ENCODE data around the gene MMAA. TPM values are rescaled to one million over a fixed set of nuclear protein-coding genes. Genes with fewer than 3 reads are reported as not detected.
A peak's percentile ranks its signal among the peaks of the same experiment; 100 is the strongest.
"Not testable (repeated sequence)": the region's sequence is repeated elsewhere in the genome, so short reads cannot be mapped to it uniquely, and the experiment has no call there.

Gene MMAA
- total RNA-seq (2014; rRNA removed; shearing (Covaris generic)), result 3.0 and 13.9 TPM in 2 replicates

GRCh38 chr4:145618932-145619638 is at the start of gene MMAA:
Gene MMAA (plus strand): TSS chr4:145619385. CDS start chr4:145639140, 19,755 bp downstream.
- Histone ChIP-seq H3K4me1 (replicated peaks) (peaks cover 21% of the 10 kb centered on the region), H3K9me3 (replicated peaks) (no peaks in the 10 kb centered on the region), H3K27ac (peak within 1 kb of the TSS; percentile 89), H3K4me3 (peak within 1 kb of the TSS; percentile 69), H3K27me3 (replicated peaks) (no peaks in the 10 kb centered on the region), H3K36me3 (no peaks in the 10 kb centered on the region; the same call in 1 of the 2 replicates)
- peak; percentile 92 to 97 for DNase-seq (ENCODE audit: low read depth in 1 of 2, low spot score in 2 of 2)

GRCh38 chr4:145574546-145574945 is 44.6 kb upstream of the MMAA start:
- H3K9me3 ChIP-seq (replicated peaks); H3K27me3 ChIP-seq (replicated peaks); H3K36me3 ChIP-seq; H3K27ac ChIP-seq; DNase-seq (ENCODE audit: low read depth in 1 of 2, low spot score in 2 of 2); H3K4me3 ChIP-seq; H3K4me1 ChIP-seq (replicated peaks): not testable (repeated sequence)

GRCh38 chr4:145580906-145581305 is 38.3 kb upstream of the MMAA start:
- Histone ChIP-seq H3K9me3 (replicated peaks) (no peaks in the 10 kb centered on the region), H3K4me1 (replicated peaks) (no peaks in the 10 kb centered on the region), H3K4me3 (no peak overlapping the region), H3K27me3 (replicated peaks) (no peaks in the 10 kb centered on the region), H3K27ac (no peak overlapping the region), H3K36me3 (no peaks in the 10 kb centered on the region)
- no peak for DNase-seq (ENCODE audit: low read depth in 1 of 2, low spot score in 2 of 2)

DNA sequence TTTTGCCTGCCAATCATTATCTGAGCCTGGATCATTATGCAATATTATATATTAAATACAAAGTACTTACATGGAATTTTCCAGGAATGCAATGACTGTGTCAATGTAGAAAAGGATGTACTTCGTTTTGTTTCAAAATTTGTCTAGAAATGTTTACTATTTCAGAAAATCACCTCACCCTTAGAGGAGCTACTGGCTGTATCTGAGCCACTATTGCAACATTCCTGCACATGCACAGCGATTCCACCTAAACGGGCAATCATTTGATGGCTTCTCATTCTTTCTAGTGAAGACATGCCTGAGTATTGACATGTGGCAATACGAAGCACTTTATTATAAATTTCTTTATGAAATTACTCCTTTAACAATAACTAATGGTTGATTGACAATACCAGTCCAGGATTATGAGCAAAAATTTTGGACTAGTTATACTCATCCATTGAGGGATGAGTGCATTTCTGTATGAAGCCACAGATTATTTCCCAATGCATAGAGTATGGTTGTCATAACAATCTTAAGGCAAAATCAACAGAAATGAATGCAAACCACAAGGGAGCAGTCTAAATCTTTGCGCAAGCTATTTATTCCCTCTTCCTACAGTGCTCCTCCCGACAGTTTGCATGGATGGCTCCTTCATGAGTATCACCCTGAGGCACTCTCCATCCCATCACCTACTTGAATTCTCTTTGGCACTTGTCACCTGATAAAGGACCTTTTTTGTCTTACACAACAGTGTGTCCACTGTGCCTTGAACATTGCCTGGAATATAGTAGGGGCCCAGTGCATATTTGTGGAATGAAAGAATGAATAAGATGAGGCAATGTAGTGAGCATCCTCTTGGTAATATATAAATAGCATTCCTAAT is 35.8 kb upstream of the MMAA start:
- DNase-seq (ENCODE audit: low read depth in 1 of 2, low spot score in 2 of 2), result no peak
- Histone ChIP-seq H3K4me1 (replicated peaks) (no peaks in the 10 kb centered on the region), H3K36me3 (no peaks in the 10 kb centered on the region), H3K27ac (no peak overlapping the region), H3K4me3 (no peak overlapping the region), H3K27me3 (replicated peaks) (no peaks in the 10 kb centered on the region), H3K9me3 (replicated peaks) (no peaks in the 10 kb centered on the region)

- H3K27me3 ChIP-seq (replicated peaks), result no peaks in the 10 kb centered on the region
- no peaks in the 10 kb centered on the region for H3K9me3 ChIP-seq (replicated peaks)
- no peaks in the 10 kb centered on the region for H3K36me3 ChIP-seq
- no peak for DNase-seq (ENCODE audit: low read depth in 1 of 2, low spot score in 2 of 2)
- H3K4me3 ChIP-seq, result no peak overlapping the region
- no peak overlapping the region for H3K27ac ChIP-seq
- H3K4me1 ChIP-seq (replicated peaks), result no peaks in the 10 kb centered on the region
Observed at GRCh38 chr4:145587088-145587754, 32.0 kb upstream of the MMAA start.

- H3K4me1 ChIP-seq (replicated peaks); H3K27ac ChIP-seq; DNase-seq (ENCODE audit: low read depth in 1 of 2, low spot score in 2 of 2); H3K4me3 ChIP-seq; H3K27me3 ChIP-seq (replicated peaks); H3K36me3 ChIP-seq; H3K9me3 ChIP-seq (replicated peaks): not testable (repeated sequence)
Observed at GRCh38 chr4:145589381-145589780, 29.8 kb upstream of the MMAA start.

GRCh38 chr4:145589916-145590702 is 29.1 kb upstream of the MMAA start:
- Histone ChIP-seq H3K4me1 (replicated peaks) (no peaks in the 10 kb centered on the region), H3K4me3 (no peak overlapping the region), H3K27ac (no peak overlapping the region), H3K36me3 (no peaks in the 10 kb centered on the region), H3K27me3 (replicated peaks) (no peaks in the 10 kb centered on the region), H3K9me3 (replicated peaks) (no peaks in the 10 kb centered on the region)
- DNase-seq (ENCODE audit: low read depth in 1 of 2, low spot score in 2 of 2), result no peak

DNA sequence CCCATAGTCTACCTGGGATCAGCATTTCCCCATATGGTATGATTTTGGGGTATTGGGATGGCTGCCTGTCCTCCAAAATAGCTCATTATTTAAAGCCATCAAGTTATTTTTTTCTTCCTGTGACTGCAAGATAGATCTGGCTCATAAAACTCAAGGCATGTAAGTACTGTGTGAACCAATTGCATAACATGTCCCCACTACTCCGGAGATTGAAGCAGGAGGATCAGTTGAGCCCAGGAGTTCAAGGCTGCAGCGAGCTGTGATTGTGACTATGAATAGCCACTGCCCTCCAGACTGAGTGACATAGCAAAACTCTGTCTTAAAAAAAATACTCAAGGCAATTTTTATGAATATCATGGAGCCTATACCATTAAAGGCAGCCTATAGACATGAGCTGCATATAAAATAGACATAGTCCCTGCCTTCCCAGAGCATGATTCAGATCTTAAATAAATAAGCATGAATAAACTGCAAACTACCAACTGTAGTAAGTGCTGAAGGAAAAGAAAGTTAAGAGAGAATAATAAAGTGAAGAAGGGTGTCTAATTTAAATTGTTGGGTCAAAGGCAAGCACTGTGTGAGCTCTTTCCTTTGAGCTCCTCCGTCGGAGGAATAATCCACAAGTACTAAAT is 16.9 kb upstream of the MMAA start:
- no peaks in the 10 kb centered on the region for H3K36me3 ChIP-seq
- H3K9me3 ChIP-seq (replicated peaks), result no peaks in the 10 kb centered on the region
- DNase-seq (ENCODE audit: low read depth in 1 of 2, low spot score in 2 of 2), result no peak
- no peak overlapping the region for H3K27ac ChIP-seq
- H3K27me3 ChIP-seq (replicated peaks), result no peaks in the 10 kb centered on the region
- H3K4me3 ChIP-seq, result no peak overlapping the region
- H3K4me1 ChIP-seq (replicated peaks), result no peaks in the 10 kb centered on the region

DNA sequence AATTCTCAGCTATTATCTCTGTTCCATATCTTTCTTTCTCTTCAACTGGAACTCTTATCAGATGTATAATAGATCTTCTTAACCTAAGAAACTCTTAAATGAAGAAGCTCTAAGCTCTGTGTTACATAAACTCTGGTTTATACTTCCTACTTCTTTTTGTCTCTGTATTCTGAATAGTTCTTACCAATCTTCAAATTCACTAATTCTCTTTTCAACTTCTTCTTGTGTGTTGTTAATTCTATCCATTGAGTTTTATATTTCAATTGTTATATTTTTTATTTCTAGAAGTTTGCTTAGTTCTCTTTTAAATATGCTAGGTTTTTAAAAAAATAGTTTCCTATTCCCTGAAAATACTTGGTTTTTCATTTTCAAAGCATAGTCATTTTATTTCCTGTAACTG is 13.2 kb upstream of the MMAA start:
- DNase-seq (ENCODE audit: low read depth in 1 of 2, low spot score in 2 of 2), result no peak
- Histone ChIP-seq H3K4me1 (replicated peaks) (no peaks in the 10 kb centered on the region), H3K9me3 (replicated peaks) (no peaks in the 10 kb centered on the region), H3K4me3 (no peak overlapping the region), H3K36me3 (no peaks in the 10 kb centered on the region), H3K27ac (no peak overlapping the region), H3K27me3 (replicated peaks) (0 out of 2 replicates have a peak, but pooled peaks cover 3% of the 10 kb centered on the region)

DNA sequence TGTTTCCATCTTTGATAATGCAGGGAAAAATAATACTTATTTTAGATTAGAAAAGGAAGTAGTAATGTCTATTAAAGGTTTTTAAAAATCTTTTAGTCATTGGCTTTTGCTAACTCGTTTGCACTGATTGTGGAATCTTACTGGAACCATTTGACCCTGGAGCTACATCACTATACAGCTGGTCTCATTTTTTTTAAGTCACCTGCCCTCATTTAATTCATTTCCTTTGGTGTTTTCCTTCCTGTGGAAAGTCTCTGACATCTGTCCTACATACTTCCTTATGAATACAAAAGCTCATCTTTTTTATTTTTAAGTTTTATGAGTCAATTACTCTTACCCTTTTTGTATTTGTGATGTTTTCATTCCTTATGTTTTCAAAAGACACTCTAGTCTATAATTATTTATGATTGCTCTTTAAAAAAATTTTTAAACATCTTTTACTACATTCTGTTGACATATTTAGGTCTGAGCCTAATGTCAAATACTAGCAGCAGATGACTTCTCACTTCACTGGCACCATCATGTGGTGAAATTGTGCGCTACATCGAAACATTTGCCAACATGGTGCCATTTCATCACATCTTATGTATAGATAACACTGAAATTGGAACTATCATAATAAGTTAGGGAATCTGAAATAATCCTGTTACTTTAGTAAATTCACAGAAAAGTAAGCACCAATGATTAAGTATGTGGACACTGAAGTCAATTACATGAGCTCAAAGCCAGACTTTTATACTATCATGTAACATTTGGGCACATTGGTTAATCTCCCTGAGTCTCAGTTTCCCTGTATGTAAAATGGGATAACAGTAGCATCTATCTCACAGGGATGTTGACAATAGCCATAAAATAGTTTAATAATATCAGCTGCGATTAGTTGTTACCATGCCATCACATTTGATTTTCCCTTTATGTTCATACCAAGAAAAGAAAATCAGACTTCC is 9.4 kb upstream of the MMAA start:
- H3K36me3 ChIP-seq, result no peaks in the 10 kb centered on the region
- 0 out of 2 replicates have a peak, but pooled peaks cover 3% of the 10 kb centered on the region for H3K27me3 ChIP-seq (replicated peaks)
- no peak overlapping the region for H3K4me3 ChIP-seq
- H3K4me1 ChIP-seq (replicated peaks), result no peaks in the 10 kb centered on the region
- no peaks in the 10 kb centered on the region for H3K9me3 ChIP-seq (replicated peaks)
- peak in 1 of 2 experiments; percentile 45 for DNase-seq (ENCODE audit: low read depth in 1 of 2, low spot score in 2 of 2)
- no peak overlapping the region for H3K27ac ChIP-seq

DNA sequence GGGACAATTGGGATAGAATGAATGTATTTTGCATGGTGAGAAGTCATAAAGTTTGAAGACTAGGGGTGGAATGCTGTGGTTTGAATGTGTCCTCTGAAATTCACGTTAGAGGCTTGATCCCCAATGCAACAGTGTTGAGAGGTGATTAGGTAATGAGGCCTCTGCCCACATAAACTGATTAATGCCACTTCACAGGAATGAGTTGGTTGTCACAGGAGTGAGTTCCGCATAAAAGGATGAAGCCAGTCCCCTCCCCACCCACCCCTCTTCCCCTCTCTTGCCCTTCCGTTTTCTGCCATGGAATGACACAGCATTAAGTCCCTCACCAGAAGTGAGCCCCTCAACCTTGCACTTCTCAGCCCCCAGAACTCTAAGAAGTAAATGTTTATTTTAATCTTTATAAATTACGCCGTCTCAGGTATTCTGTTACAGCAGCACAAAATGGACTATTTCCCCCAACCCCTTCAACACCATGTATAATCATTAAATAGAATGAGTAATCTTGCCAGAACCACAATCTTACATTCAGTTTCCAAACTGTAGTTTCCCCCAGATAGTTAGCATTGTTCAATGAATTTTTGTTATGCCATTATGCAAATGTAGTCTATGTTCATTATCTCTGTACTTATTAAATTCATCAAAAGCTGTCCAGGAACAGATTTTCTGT is 5.5 kb upstream of the MMAA start:
- DNase-seq (ENCODE audit: low read depth in 1 of 2, low spot score in 2 of 2), result no peak
- Histone ChIP-seq H3K4me1 (replicated peaks) (peaks cover 6% of the 10 kb centered on the region; the same call in 1 of the 2 replicates), H3K27me3 (replicated peaks) (0 out of 2 replicates have a peak, but pooled peaks cover 3% of the 10 kb centered on the region), H3K27ac (no peak overlapping the region), H3K4me3 (no peak overlapping the region), H3K36me3 (no peaks in the 10 kb centered on the region), H3K9me3 (replicated peaks) (no peaks in the 10 kb centered on the region)

- no peak overlapping the region for H3K27ac ChIP-seq
- H3K36me3 ChIP-seq, result no peaks in the 10 kb centered on the region; the same call in 1 of the 2 replicates
- no peak overlapping the region for H3K4me3 ChIP-seq
- H3K9me3 ChIP-seq (replicated peaks), result no peaks in the 10 kb centered on the region
- 0 out of 2 replicates have a peak, but pooled peaks cover 3% of the 10 kb centered on the region for H3K27me3 ChIP-seq (replicated peaks)
- no peak for DNase-seq (ENCODE audit: low read depth in 1 of 2, low spot score in 2 of 2)
- peaks cover 6% of the 10 kb centered on the region; the same call in 1 of the 2 replicates for H3K4me1 ChIP-seq (replicated peaks)
Observed at GRCh38 chr4:145614233-145614610, 5.0 kb upstream of the MMAA start.
